Right renal cortex interstitium (tissue), 3 donors: ENCODE data around the gene POM121L12. TPM values are rescaled to one million over a fixed set of nuclear protein-coding genes. Genes with fewer than 3 reads are reported as not detected.

Experiments
- DNase-seq, 3 donors: peaks; one replicate each; pipeline ENCODE4 v3.0.0-alpha.2; 2013; ENCODE audit warnings: low read depth in 3 of 3, low spot score in 2 of 3
- polyA plus RNA-seq, 3 donors: library from polyadenylated mRNA; unstranded; fragments of 120-200 nt; gene quantifications; one replicate each; pipeline ENCODE4 v1.2.1, GENCODE V29; 2013; ENCODE audit not compliant: insufficient read length in 3 of 3

POM121L12 gene
- not detected for polyA plus RNA-seq

DNA sequence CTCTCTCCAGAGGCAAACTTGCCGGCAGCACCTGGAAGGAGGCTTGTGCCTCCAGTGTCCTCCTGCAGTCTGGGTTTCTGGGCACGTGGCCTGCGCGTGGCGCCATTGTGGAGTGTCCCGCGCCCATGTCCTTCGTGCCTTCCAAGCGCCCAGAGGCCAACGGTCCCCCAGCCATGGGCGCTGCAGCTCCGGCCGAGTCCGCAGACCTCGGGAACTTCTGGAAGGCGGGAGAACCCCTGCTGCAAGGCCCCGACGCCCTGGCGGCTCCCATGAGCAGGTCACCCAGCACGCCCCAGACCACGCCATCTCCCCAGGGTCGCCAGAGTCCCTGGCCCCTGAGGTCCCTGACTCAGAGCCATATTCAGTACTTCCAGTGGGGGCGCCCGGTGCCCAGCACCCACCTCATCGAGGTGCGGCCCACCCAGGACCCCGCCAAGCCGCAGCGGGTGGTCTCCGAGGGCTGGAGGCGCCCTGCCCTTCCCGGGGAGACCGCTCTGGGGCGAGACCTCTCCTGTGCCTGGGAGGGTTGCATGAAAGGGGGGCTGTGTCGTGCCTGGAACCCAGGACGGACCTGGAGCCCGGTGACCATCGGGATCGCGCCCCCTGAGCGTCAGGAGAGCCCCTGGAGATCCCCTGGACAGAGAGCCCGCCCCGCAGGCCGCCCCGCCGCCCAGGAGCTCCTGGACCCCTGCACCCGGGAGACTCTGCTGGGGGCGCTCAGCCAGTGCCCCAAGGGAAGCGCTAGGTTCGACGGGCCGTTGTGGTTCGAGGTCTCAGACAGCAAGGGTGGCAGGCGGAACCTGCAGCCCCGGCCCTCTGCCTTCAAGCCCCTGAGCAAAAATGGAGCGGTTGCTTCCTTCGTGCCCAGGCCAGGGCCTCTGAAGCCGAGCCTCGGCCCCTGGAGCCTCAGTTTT is at the start of gene POM121L12:
Gene POM121L12 (plus strand): TSS at position 135 of the 914 bp plus-strand sequence. CDS start 39 bp downstream, at position 174.
- no peak for DNase-seq

DNA sequence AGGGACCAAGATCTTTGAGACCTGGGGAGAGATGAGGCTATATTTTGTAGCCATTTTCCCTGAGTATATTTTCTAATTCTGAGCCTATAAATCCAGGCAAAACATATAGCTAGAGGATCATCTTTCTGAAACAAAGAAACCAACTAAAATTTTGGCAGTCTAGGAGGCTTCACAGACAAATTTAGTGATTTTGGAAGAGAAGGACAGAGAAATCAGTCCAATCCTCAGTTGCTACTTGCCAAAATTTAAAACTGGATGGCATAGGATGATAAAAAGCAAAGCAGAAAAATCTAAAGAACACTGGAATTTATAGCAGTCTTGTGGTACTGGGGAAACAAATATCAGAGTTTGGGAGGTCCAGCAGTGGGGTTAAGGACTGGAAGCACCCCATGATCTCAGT is 43.4 kb upstream of the POM121L12 start:
- no peak for DNase-seq

DNA sequence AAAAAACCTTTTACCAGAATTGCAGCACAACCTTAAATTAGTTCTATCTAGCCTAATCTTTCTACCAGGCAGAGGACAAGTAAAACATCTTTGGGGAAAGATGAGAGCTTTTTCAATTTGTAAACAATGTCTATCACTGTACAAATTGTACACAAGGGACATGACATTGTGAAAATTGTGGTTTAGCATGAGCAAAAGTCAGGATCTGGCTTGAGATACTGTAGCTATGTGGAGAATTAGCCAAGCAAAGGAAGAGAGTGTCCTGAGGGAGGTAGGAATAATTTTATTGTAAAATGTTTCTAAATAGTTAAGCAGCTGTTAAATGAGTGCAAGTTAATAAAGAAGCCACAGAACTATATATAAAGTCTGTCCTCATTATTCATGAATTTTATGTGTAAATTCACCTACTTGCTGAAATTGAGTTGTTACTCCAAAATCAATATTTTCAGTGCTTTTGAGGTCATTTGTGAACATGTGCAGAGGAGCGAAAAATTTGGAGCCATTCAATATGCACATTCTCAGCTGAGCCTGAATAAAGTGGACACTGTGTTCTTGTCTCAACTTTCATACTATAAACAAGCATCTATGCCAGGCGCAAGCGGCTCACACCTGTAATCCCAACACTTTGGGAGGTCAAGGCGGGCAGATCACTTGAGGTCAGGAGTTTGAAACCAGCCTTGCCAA is 42.8 kb upstream of the POM121L12 start:
- no peak for DNase-seq

DNA sequence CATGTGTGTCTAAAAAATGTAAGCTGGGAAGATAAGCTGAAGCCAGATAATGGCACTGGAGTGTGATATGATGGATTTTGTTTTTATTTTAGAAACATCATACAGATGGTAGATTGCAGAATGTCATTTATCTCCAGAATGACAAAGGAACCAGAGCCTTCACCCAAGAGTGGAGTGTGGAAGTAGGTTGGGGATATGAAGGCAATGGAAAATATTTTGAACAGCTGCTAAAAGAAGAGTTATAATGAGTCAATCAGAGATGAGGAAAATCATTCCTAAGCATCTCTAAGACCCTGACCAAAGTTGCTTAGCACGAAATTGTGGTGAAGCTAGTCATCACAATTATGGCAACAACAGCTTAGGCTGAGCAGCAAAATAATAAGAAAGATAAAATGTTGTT is 39.8 kb upstream of the POM121L12 start:
- no peak for DNase-seq

DNA sequence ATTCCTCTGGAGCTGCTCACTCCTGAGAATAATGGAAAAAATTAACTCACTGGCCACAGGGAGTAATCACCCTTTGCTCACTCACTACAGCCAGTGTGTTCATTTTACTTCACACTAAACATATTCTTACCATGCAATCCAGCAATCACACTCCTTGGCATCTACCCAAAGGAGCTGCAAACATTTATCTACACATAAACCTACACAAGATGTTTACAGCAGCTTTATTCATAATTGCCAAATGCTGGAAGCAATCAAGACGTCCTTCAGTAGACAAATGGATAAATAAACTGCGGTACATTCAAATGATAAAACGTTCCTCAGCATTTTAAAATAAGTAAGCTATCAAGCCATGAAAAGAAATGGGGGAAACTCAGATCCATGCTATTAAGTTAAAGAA is 34.2 kb upstream of the POM121L12 start:
- DNase-seq, result no peak

- no peak for DNase-seq
Observed at GRCh38 chr7:53002389-53002788, 33.0 kb upstream of the POM121L12 start.

DNA sequence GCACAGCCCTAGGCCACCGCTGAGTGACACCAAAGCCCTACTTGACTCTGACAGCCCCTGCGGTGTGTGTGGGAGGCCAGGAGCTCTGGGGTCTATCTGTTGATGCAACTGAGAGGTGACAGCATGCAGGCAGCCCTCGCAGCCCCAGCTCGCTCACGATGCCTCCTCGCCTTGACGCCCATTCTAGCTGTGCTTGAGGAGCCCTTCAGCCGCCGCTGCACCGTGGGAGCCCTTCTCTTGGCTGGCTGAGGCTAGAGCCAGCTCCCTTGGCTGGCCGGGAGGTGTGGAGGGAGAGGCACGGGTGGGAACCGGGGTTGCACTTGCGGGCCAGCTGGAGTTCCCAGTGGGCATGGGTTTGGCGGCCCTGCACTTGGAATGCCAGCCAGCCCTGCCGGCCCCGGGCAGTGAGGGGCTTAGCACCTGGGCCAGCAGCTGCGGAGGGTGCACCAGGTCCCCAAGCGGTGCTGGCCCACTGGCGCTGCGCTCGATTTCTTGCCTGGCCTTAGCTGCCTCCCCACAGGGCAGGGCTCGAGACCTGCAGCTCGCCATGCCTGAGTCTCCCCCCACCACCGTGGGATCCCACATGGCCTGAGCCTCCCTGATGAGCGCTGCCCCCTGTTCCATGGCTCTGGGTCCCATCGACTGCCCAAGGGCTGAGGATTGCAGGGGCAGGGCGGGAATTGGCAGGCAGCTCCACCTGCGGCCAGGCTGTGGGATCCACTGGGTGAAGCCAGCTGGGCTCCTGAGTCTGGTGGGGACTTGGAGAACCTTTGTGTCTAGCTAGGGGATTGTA is 31.6 kb upstream of the POM121L12 start:
- DNase-seq, result no peak

GRCh38 chr7:53013925-53014324 is 21.5 kb upstream of the POM121L12 start:
- DNase-seq, result no peak

GRCh38 chr7:53015463-53015862 is 20.0 kb upstream of the POM121L12 start:
- no peak for DNase-seq

- DNase-seq, result no peak
Observed at GRCh38 chr7:53022893-53023292, 12.5 kb upstream of the POM121L12 start.

GRCh38 chr7:53048638-53049037 is 13.2 kb downstream of the POM121L12 start:
- no peak for DNase-seq

GRCh38 chr7:53050433-53050832 is 15.0 kb downstream of the POM121L12 start:
- DNase-seq, result no peak

DNA sequence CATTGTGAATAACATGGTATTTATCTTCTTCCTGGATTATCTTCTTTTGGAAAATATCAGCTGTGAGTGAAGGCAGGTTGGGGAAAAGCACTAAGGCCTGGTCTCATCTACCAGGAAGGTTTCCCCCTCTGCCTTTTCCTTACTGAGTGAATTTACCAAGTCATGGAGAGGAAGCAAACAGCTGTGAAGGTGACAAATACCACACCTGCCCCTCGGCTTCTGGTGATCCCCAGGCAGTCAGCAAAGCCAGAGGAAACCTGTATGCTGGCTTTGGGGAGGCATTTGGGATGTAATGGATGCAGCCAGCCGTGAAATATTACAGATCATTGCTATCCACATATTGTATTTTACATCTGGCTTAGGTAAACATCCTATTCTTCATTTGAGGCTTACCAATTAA is 24.2 kb downstream of the POM121L12 start:
- DNase-seq, result no peak

GRCh38 chr7:53060066-53060465 is 24.6 kb downstream of the POM121L12 start:
- DNase-seq, result no peak

- DNase-seq, result no peak
Observed at GRCh38 chr7:53062796-53063195, 27.4 kb downstream of the POM121L12 start.

DNA sequence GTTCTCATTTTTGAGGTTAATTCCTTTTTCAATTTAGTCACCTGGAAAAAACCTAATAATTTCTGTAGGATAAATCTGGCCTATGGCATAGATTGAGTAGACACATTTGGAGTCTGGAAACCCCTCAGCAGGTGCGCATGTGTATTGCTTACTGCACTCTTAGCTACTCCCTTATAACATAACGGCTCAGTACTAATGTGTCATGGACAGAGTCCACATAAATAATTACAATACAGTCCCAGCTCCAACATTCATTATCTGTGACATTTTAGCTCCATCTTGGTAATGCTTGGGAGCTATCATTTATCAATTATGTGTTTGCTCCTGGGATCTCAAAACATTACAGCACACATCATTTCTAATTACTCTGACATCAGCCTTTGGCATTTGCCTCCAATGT is 33.2 kb downstream of the POM121L12 start:
- DNase-seq, result no peak

DNA sequence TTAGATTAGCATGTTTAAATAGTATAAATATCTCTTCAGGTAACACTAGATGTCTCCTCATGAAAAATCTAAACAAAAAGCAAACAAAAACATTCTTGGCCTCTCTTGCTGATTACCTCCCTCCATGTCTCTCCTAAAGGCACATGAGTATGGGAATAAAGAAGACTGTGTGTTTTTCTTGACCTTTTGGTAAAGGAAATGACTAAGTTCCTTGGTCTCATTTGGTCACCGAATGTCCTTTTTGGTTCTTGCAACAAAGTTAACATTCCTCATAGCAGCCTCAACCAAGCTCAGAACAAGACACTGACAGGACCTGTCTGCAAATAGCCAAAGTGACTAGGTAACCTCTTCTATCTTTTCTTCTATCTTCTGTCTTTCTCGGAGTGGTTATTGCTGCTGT is 35.5 kb downstream of the POM121L12 start:
- no peak for DNase-seq
